ENCODE results near the gene B3GALT5.

DNA sequence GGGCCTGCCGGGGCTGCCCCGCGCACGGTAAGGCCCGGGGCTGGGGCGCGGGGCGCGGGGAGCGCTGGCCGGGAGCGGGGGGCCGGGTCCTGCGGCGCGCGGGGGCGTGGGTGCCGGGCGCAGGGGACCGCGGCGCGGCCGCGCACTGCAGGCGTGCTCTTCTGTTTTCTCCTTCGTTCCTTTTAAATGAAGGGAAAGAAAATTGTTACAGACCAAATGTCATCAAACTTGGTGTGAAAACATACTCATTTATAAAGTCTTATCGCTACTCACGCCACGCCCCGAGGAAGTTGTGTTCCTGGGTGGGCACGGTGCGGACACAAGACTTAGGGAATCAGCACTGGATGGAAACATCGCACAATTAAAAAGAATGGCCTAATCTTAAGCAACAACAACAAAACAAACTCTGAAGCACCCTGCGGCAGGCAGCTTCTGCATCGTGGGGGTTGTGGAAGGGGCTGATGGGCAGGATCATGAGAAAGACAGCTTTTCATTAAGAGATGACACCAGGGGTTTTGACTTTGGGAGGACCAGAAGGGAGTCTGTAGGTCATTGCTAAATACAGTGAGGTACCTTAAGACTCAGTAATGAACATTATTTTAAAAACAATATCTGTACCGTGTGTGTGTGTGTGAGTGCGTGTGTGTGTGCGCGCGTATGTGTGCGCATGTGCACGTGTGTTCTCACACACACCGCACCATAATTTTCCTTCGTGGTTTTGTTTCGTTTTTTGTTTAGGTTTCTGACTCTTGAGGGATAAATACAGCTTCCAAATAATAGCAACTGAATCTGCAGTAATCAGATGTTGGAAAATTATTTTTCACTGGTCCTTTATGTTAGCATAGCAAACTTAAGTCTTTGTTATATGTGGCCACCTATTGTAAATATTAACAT lies 548 bp downstream of the B3GALT5 start:
- TF ChIP-seq CTCF (IDR thresholded peaks at IDR 0.05), result no peak
- TF ChIP-seq POLR2A (IDR thresholded peaks at IDR 0.05), result no peak
- TF ChIP-seq EP300 (IDR thresholded peaks at IDR 0.05), result no peak
